ENCODE measurements around the gene PLPP3.

Gene PLPP3

GRCh38 chr1:56481140-56481694, 98.1 kb downstream of the PLPP3 start:
- H2AFZ ChIP-seq, result no peak overlapping the region
- no peak overlapping the region for H3K9ac ChIP-seq
- H3K9me3 ChIP-seq (ENCODE audit: control insufficient read depth, low read length), result no peaks in the 10 kb centered on the region
- no peaks in the 10 kb centered on the region for H3K4me1 ChIP-seq
- no peak overlapping the region for H3K27ac ChIP-seq
- no peaks in the 10 kb centered on the region for H3K79me2 ChIP-seq
- no peaks in the 10 kb centered on the region for H3K27me3 ChIP-seq (ENCODE audit: control insufficient read depth, insufficient read depth, low read length)
- no peaks in the 10 kb centered on the region for H3K36me3 ChIP-seq (ENCODE audit: control insufficient read depth, insufficient read depth, low read length)
- H3K4me3 ChIP-seq (ENCODE audit: low read depth, low read length), result no peak overlapping the region
- no peak overlapping the region for H3K4me2 ChIP-seq (ENCODE audit: low read length)
- no peak for TF ChIP-seq CTCF (IDR thresholded peaks at IDR 0.05)

- no peaks in the 10 kb centered on the region for H3K9me3 ChIP-seq (ENCODE audit: control insufficient read depth, low read length)
- H3K36me3 ChIP-seq (ENCODE audit: control insufficient read depth, insufficient read depth, low read length), result no peaks in the 10 kb centered on the region
- H3K4me3 ChIP-seq (ENCODE audit: low read depth, low read length), result no peak overlapping the region
- no peak overlapping the region for H3K27ac ChIP-seq
- H3K79me2 ChIP-seq, result no peaks in the 10 kb centered on the region
- no peak for TF ChIP-seq CTCF (IDR thresholded peaks at IDR 0.05)
- no peaks in the 10 kb centered on the region for H3K4me1 ChIP-seq
- H3K4me2 ChIP-seq (ENCODE audit: low read length), result no peak overlapping the region
- no peaks in the 10 kb centered on the region for H3K27me3 ChIP-seq (ENCODE audit: control insufficient read depth, insufficient read depth, low read length)
- H3K9ac ChIP-seq, result no peak overlapping the region
- no peak overlapping the region for H2AFZ ChIP-seq
Observed at GRCh38 chr1:56478734-56479133, 100.6 kb downstream of the PLPP3 start.

DNA sequence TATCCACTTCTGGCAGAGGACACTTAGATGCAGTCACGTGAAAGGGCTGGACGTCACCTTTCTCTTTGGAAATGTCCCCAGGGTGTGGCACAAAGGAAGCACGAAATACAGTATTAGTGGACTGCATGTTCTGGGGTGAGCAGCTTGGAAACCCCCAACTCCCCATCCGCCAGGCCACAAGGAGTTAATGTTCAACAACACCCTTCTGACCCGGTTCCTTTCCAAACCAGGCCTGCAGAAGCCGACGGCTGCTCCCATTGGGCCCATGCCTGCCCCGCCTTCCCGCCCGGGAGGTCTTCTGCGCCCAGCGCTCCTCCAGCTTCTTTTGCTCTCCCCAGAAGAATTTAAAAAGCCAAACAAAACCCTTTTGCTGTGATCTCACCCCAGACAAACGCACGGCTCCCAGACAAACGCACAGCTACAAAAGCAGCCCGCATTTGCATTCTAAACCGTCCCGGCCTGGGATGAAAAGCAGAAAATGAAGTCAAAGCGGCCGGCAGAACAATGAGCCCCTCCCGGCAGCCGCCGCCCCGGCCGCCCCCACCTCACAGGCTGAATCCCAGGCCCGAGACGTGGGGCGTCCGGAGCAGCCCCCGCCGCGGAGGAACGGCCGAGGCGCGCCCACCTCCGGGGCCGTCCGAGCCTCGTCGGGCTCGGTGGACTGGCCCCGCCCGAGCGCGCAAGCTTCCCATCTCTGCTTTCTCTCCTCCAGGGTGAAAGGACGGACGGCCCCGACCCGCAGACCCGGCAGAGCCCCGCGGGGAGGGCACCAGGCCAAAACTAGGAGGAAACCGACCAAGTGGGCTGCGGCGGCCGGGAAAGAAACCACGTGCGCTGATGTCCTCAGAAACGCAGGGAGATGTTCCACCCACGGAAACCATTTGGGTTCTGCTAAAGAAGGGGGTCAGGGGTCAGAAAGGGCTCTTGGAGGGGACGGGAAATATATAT, 101.9 kb downstream of the PLPP3 start:
- peak overlapping the region; percentile 79 for H3K4me3 ChIP-seq (ENCODE audit: low read depth, low read length)

DNA sequence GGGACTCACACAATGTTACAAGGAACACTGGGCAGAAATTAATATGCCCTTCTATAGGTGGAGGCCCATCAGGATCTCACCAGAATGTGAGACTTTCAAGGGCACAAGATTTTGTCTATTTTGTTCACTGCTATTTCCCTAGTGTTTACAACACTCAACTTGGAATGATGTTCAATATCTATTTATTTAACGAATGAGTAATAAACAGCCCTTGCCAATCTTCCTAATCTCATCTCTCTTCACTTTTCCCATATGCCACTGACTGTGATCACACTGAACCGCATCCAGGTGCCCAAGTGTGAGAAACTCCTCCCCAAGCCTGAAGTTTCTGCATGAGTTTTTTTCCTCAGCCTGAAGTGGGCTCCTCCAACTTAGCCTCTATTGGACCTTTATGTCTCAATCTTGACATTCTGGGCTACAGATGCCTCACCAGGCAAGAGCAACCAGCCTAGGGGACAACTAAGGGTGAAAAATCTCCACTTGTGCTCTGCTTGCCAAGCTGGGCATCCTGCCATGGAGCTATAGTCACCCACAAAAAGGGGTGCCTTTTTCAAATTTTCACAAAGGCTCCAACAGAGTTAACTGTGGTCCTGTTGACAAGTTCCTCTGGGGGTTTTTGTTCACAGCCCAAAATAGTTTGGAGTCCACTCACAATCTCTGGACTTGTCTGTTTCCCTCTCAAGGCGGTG, 105.6 kb downstream of the PLPP3 start:
- H2AFZ ChIP-seq, result no peak overlapping the region
- no peaks in the 10 kb centered on the region for H3K9me3 ChIP-seq (ENCODE audit: control insufficient read depth, low read length)
- no peak overlapping the region for H3K4me2 ChIP-seq (ENCODE audit: low read length)
- no peak overlapping the region for H3K9ac ChIP-seq
- H3K4me3 ChIP-seq (ENCODE audit: low read depth, low read length), result no peak overlapping the region
- TF ChIP-seq CTCF (IDR thresholded peaks at IDR 0.05), result no peak
- H3K4me1 ChIP-seq, result no peaks in the 10 kb centered on the region
- no peaks in the 10 kb centered on the region for H3K27me3 ChIP-seq (ENCODE audit: control insufficient read depth, insufficient read depth, low read length)
- H3K27ac ChIP-seq, result no peak overlapping the region
- no peaks in the 10 kb centered on the region for H3K79me2 ChIP-seq
- no peaks in the 10 kb centered on the region for H3K36me3 ChIP-seq (ENCODE audit: control insufficient read depth, insufficient read depth, low read length)

More for the DNA sequence above, 101.9 kb downstream of the PLPP3 start:
- Histone ChIP-seq H3K4me2 (ENCODE audit: low read length) (peak overlapping the region; percentile 88), H2AFZ (peak overlapping the region; percentile 93), H3K4me1 (no peaks in the 10 kb centered on the region), H3K9me3 (ENCODE audit: control insufficient read depth, low read length) (no peaks in the 10 kb centered on the region), H3K27ac (peak overlapping the region; percentile 80), H3K9ac (peak overlapping the region; percentile 19), H3K79me2 (no peaks in the 10 kb centered on the region), H3K27me3 (ENCODE audit: control insufficient read depth, insufficient read depth, low read length) (no peaks in the 10 kb centered on the region), H3K36me3 (ENCODE audit: control insufficient read depth, insufficient read depth, low read length) (no peaks in the 10 kb centered on the region)
- no peak for TF ChIP-seq CTCF (IDR thresholded peaks at IDR 0.05)
